Tibial artery (tissue), 4 donors: ENCODE measurements around the gene CSPG4.
A peak's percentile ranks its signal among the peaks of the same experiment; 100 is the strongest.
"Not testable (repeated sequence)": the region's sequence is repeated elsewhere in the genome, so short reads cannot be mapped to it uniquely, and the experiment has no call there.

Experiments
- DNase-seq, 2 donors: peaks; one replicate each; pipeline ENCODE4 v3.0.0-alpha.2; 2019
- H3K27ac ChIP-seq, 2 donors: fragments of 200-600 bp; sonication (generic) in 1 of 2; 1 replicate in 1 of 2; 2 replicates in 1 of 2; pipeline ENCODE4 v1.5.1; 2018 to 2019; ENCODE audit warnings: mild to moderate bottlenecking in 1 of 2
- H3K27me3 ChIP-seq, 2 donors: fragments of 200-600 bp; sonication (generic) in 1 of 2; one replicate each; pipeline versions ENCODE4 v1.5.1 to v1.6.0; 2016 to 2019
- H3K36me3 ChIP-seq, 3 donors: fragments of 200-600 bp; sonication (generic) in 2 of 3; one replicate each; pipeline ENCODE4 v1.5.1; 2016 to 2019; ENCODE audit warnings: mild to moderate bottlenecking in 2 of 3
- H3K4me1 ChIP-seq, 4 donors: fragments of 200-600 bp; sonication (generic) in 2 of 4; 1 replicate in 3 of 4; 2 replicates in 1 of 4; pipeline ENCODE4 v1.5.1; 2016 to 2019
- H3K4me3 ChIP-seq, 2 donors: fragments of 200-600 bp; sonication (generic) in 1 of 2; 1 replicate in 1 of 2; 2 replicates in 1 of 2; pipeline ENCODE4 v1.5.1; 2018 to 2019; ENCODE audit warnings: mild to moderate bottlenecking in 2 of 2
- H3K9me3 ChIP-seq, 3 donors: fragments of 200-600 bp; sonication (generic) in 1 of 3; one replicate each; pipeline ENCODE4 v1.5.1; 2016 to 2019
- CTCF ChIP-seq, 2 experiments: fragments of 200-600 bp in 1 of 2; fragments of 450-650 bp in 1 of 2; IDR thresholded peaks; one replicate each; pipeline ENCODE4 v1.5.1; 2017 to 2019; ENCODE audit warnings: antibody characterized with exemption in 2 of 2, mild to moderate bottlenecking in 1 of 2, moderate library complexity in 1 of 2
- intact Hi-C: fragments of 100-400 bp; cut with DNase I; formaldehyde crosslinking; loops from one replicate; pipeline ENCODE4 v1.15.0; 2023; ENCODE audit warnings: low total_unique reads

Gene CSPG4

GRCh38 chr15:75704618-75705017 is 8.0 kb downstream of the CSPG4 start:
- intact Hi-C loops, result no loop called here
- no peak for DNase-seq
- peaks cover 4 to 17% (median 6%) of the 10 kb centered on the region in 3 donors for H3K36me3 ChIP-seq
- H3K4me3 ChIP-seq, result peak overlapping the region; percentile 25 to 29
- H3K4me1 ChIP-seq, result peaks cover 9 to 83% (median 75%) of the 10 kb centered on the region in 4 donors
- TF ChIP-seq CTCF (IDR thresholded peaks at IDR 0.05), result no peak
- H3K9me3 ChIP-seq, result no peaks in the 10 kb centered on the region
- no peaks in the 10 kb centered on the region for H3K27me3 ChIP-seq
- H3K27ac ChIP-seq, result peak overlapping the region; percentile 91 to 99

DNA sequence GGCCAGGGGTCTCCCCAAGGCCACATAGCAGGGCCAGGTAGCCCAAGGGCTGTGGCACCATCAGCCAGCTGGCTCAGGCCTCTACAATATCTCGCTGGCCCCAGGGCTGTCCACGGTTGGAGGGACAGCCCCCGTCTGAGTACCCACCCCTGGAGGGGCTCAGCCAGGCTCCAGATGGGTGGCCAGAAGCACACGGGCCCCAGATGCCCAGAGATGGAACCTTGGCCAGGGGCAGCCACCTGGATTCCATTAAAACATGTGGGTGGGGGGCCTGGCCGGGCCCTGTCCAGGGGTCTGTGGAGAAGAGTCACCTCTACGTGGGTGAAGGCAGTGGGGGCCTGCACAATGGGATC is 8.4 kb downstream of the CSPG4 start:
- Histone ChIP-seq H3K27me3 (no peaks in the 10 kb centered on the region), H3K9me3 (no peaks in the 10 kb centered on the region), H3K4me3 (peak overlapping the region; percentile 25 to 29), H3K4me1 (peaks cover 9 to 86% (median 77%) of the 10 kb centered on the region in 4 donors), H3K36me3 (peaks cover 4 to 17% (median 6%) of the 10 kb centered on the region in 3 donors), H3K27ac (peak overlapping the region; percentile 91 to 99)
- intact Hi-C loops, result no loop called here
- no peak for DNase-seq
- no peak for TF ChIP-seq CTCF (IDR thresholded peaks at IDR 0.05)

DNA sequence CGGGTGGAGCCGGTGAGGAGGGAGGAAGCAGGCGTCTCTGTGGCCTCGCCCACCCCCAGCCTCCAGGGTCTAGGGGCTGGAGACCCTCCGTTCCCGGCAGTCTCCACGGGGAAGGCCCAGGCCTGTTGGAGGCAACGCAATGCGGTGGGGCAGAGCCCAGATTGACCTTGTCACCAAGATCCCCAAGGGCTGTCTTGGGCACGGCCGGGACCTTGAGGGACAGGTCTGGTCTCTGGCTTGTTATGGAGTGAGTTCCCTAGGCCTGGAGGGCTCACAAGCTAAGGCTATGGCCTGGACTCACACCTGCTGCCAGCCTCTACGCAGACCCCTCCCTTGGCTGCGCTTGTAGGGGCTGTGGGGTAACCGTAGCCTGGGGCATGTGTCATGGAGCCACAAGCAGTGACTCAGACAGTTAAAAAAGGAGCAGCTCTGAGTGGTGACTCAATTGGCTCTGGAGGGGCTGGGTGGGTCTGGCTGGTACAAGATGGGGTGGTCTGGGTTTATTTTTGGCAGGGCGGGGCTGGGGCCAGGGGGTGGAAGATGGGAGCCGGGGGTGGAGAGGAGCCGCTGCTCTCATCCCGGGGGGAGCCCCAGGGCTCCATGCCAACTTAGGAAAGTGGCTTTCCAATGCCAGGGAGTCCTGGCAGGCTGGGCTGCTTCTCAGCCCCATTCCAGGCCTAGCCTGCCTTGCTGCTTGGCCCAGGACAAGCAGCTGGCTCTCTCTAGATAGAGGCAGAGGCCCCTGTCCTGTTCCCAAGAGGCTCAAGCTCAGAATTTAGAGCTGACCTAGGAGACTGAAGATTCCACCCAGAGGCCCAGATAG is 9.0 kb downstream of the CSPG4 start:
- peak overlapping the region; percentile 29 to 31 for H3K4me3 ChIP-seq
- intact Hi-C loops, H3K9me3 ChIP-seq, H3K27me3 ChIP-seq, DNase-seq: not testable (repeated sequence)
- H3K27ac ChIP-seq, result peak overlapping the region; percentile 91 to 99
- H3K4me1 ChIP-seq, result peaks cover 9 to 86% (median 77%) of the 10 kb centered on the region in 4 donors
- H3K36me3 ChIP-seq, result peaks cover 4 to 14% (median 6%) of the 10 kb centered on the region in 3 donors

- no peaks in the 10 kb centered on the region for H3K9me3 ChIP-seq
- H3K27ac ChIP-seq, result peak overlapping the region; percentile 93 to 96
- peaks cover 9 to 91% (median 83%) of the 10 kb centered on the region in 4 donors for H3K4me1 ChIP-seq
- no peak for TF ChIP-seq CTCF (IDR thresholded peaks at IDR 0.05)
- no peak overlapping the region for H3K4me3 ChIP-seq
- intact Hi-C loops, result no loop called here
- no peaks in the 10 kb centered on the region for H3K27me3 ChIP-seq
- H3K36me3 ChIP-seq, result peaks cover 4 to 12% (median 6%) of the 10 kb centered on the region in 3 donors
- DNase-seq, result peak in 1 of 2 donors; percentile 77
These were observed 10.2 kb downstream of the CSPG4 start for GRCh38 chr15:75702436-75702835.

- peak in 1 of 2 donors; percentile 80 for DNase-seq
- H3K36me3 ChIP-seq, H3K27me3 ChIP-seq, H3K9me3 ChIP-seq, intact Hi-C loops, H3K4me3 ChIP-seq: not testable (repeated sequence)
- peak overlapping the region; percentile 93 to 96 for H3K27ac ChIP-seq
- peaks cover 9 to 91% (median 85%) of the 10 kb centered on the region in 4 donors for H3K4me1 ChIP-seq
These were observed 11.3 kb downstream of the CSPG4 start for GRCh38 chr15:75701071-75702003.

DNA sequence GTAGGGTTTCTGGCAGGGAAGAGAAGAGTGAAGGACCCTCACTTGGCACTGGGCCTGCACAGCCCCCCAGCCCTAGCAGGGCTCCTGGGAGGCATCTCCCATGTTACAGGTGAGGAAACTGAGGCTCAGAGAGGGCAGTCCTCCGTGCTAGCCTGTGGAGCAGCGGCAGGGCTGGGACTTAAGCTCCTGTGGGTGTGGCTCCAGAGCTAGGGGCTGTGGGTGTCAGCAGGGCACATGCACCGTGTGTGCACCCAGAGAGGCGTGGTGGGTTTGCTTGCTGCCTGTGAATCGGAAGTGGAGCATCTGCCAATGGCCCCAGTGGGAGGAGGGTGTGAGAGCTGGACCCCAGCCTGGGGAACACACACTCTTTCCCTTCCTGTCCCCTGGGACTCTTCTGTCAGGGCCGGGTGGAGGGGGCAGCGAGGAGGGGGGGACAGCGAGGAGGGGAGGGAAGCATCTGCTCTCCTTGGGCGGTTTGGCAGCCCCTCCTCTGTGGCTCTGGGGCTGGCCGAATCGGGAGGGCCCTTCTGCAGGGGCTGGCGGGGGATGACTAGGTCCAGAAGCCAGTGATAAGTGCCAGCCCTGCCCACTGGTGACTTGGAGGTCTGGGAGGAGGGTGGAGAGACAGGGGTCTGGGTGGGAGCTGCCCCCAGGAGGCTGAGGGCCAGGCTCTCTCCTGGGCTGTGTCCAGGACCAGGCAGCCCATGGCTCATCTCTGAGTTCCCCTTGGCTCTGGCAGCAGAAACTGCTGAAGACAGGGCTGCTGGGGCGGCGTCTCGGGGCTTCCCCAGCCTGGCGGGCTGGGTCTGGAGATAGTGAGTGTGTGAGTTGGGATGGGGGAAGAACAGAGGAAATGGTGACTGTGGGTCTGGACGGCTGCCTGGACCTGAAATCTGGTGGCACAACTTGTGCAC is 12.4 kb downstream of the CSPG4 start:
- H3K27me3 ChIP-seq, H3K36me3 ChIP-seq, intact Hi-C loops, H3K9me3 ChIP-seq, H3K4me3 ChIP-seq: not testable (repeated sequence)
- peak; percentile 82 to 91 for DNase-seq
- Histone ChIP-seq H3K27ac (peak overlapping the region; percentile 93 to 96), H3K4me1 (peaks cover 9 to 91% (median 85%) of the 10 kb centered on the region in 4 donors)

- H3K9me3 ChIP-seq, H3K36me3 ChIP-seq, H3K4me3 ChIP-seq, H3K27me3 ChIP-seq, intact Hi-C loops: not testable (repeated sequence)
- peaks cover 9 to 91% (median 85%) of the 10 kb centered on the region in 4 donors for H3K4me1 ChIP-seq
- peak overlapping the region; percentile 93 to 96 for H3K27ac ChIP-seq
- peak in 1 of 2 donors; percentile 82 for DNase-seq
These were observed 13.1 kb downstream of the CSPG4 start for GRCh38 chr15:75699517-75699916.

DNA sequence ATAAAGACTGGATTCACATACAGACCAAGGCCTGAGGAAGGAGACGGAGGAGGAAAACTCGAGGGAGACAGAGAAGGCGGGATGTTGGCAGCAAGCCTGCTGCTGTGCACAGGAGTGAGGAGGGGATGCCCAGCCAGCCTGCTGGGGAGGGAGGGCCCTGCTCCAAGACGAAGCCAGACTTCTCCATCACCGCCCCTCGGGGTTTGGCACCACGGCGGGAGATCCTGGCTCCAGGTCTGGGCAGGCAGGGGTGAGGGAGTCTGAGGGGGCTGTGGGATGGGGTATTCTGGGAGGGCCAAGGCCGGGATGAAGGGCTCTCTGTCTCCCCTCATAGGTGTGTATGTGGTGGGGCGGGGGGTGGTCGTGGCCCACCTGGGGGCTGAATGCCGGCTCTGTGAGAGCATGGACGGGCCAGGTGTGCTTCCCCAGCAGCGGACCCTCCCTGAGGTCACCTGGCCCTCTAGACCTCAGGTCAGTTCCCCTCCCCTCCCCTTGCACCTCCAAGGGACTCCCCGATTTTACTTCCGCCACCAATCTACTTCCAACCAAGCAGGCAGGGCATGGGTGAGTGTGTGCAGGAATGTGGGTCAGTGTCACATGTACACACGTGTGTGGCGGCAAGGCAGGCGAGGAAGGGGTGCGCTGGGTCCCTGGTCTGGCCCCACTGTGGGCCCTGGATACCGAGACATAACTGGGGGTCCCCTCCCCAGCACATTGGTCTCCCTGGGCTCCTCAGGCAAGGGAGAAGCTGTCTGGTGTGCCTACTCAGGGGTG is 14.5 kb downstream of the CSPG4 start:
- Histone ChIP-seq H3K27ac (peak overlapping the region; percentile 93 to 96), H3K4me1 (peaks cover 9 to 96% (median 93%) of the 10 kb centered on the region in 4 donors)
- H3K27me3 ChIP-seq, H3K36me3 ChIP-seq, intact Hi-C loops, H3K4me3 ChIP-seq, H3K9me3 ChIP-seq: not testable (repeated sequence)
- DNase-seq, result peak in 1 of 2 donors; percentile 90
